Fibroblast of villous mesenchyme (primary cell): ENCODE results near the gene TMC5. TPM values are rescaled to one million over a fixed set of nuclear protein-coding genes. Genes with fewer than 3 reads are reported as not detected.
"Not testable (repeated sequence)": the region's sequence is repeated elsewhere in the genome, so short reads cannot be mapped to it uniquely, and the experiment has no call there.

Experiments used
- DNase-seq: peaks from one replicate; pipeline ENCODE4 v3.0.0-alpha.2; 2010; ENCODE audit warnings: low read depth
- H3K4me3 ChIP-seq: 2 replicates; pipeline ENCODE4 v1.5.1; 2011; ENCODE audit warnings: low read depth, mild to moderate bottlenecking, low read length
- CTCF ChIP-seq: IDR thresholded peaks from 2 replicates; pipeline ENCODE4 v1.5.1; 2012; ENCODE audit warnings: low read depth, mild to moderate bottlenecking, low read length; ENCODE audit not compliant: insufficient read depth
- total RNA-seq: library from RNA; depleted of rRNA; stranded (reverse); fragments of >200 nt; gene quantifications from 2 replicates; pipeline ENCODE4 v1.2.3, GENCODE V29; 2012

Gene TMC5
- total RNA-seq, 1 donor = not detected

GRCh38 chr16:19410435-19411171 is 7.1 kb upstream of the TMC5 start:
- DNase-seq = peak; percentile 5
- H3K4me3 ChIP-seq = peak overlapping the region; percentile 30
- TF ChIP-seq CTCF = peak; percentile 44

- no peak overlapping the region for H3K4me3 ChIP-seq
Observed at GRCh38 chr16:19411298-19411697, 6.4 kb upstream of the TMC5 start.

GRCh38 chr16:19412055-19412454 is 5.6 kb upstream of the TMC5 start:
- DNase-seq, H3K4me3 ChIP-seq: not testable (repeated sequence)

More at GRCh38 chr16:19411298-19411697, 6.4 kb upstream of the TMC5 start:
- no peak for DNase-seq
- TF ChIP-seq CTCF = no peak

- no peak for TF ChIP-seq CTCF
- DNase-seq = no peak
- H3K4me3 ChIP-seq = no peak overlapping the region
Observed at GRCh38 chr16:19415461-19415860, 2.2 kb upstream of the TMC5 start.

- no peak for DNase-seq
- no peak for TF ChIP-seq CTCF
- H3K4me3 ChIP-seq = no peak overlapping the region
Observed at GRCh38 chr16:19415918-19416317, 1.8 kb upstream of the TMC5 start.

- no peak for TF ChIP-seq CTCF
- no peak overlapping the region for H3K4me3 ChIP-seq
- no peak for DNase-seq
Observed at GRCh38 chr16:19418200-19418599, 517 bp downstream of the TMC5 start.

- no peak overlapping the region for H3K4me3 ChIP-seq
- no peak for TF ChIP-seq CTCF
- no peak for DNase-seq
Observed at GRCh38 chr16:19419698-19420075, 2.0 kb downstream of the TMC5 start.
